Hepatic stellate cell (primary cell): ENCODE results near the gene ARPC5L.
"Not testable (repeated sequence)": the region's sequence is repeated elsewhere in the genome, so short reads cannot be mapped to it uniquely, and the experiment has no call there.

Source experiments
- DNase-seq: peaks from one replicate; pipeline ENCODE4 v3.0.0; 2011; ENCODE audit warnings: low spot score

ARPC5L gene

GRCh38 chr9:124894035-124894740 lies 32.3 kb downstream of the ARPC5L start:
- no peak for DNase-seq

DNA sequence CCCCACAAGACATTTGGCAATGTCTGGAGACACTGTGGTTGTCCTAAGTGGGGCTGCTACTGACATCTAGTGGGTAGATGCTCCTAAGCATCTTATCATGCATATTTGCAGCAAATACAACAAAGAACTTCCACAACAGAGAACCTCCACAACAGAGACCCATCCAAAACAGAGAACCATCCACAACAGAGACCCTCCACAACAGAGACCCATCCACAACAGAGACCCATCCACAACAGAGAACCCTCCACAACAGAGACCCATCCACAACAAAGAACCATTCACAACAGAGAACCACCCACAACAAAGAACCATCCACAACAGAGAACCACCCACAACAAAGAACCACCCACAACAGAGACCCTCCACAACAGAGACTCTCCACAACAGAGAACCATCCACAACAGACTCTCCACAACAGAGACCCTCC lies 32.8 kb downstream of the ARPC5L start:
- peak; percentile 31 for DNase-seq

DNA sequence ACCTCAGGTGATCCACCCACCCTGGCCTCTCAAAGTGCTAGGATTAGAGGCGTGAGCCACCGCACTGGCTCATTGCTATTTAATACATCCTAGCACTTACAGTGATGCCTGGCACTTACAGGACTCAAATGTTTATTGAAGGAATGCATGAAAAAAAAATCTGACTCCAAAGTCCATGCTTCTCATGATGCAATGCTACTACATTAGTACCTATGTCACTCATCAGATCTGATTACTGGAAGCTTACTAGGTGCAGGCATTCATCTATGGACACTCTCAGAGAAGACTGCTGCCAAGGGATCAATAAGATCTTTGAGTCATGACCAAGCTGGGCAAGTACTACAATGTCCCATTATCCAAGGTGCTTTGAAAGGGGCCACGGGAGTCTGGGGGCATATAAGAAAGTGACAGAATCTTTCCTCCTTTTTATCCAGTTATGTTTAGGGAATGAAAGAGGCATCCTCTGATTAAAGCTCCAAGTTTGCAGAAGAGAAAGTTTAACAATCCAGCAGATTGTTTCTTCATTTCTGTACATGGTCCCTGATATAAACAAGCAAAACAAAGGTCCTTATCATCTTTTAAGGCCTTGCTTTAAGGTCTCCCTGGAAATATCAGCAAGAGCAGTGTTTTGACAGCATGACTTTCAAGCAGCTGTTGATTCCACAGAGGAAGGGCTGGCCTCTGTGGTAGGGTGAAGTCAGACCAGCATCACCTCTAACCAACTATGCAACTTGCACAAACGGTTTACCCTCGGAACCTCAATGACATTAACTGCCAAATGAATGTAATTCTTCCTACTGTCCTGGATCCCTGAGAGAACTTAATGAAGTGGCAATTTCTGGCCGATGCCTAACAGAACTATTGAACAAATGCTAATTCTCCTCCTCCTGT lies 35.9 kb downstream of the ARPC5L start:
- no peak for DNase-seq

- DNase-seq, result no peak
These were observed 37.9 kb downstream of the ARPC5L start for GRCh38 chr9:124899845-124900244.

DNA sequence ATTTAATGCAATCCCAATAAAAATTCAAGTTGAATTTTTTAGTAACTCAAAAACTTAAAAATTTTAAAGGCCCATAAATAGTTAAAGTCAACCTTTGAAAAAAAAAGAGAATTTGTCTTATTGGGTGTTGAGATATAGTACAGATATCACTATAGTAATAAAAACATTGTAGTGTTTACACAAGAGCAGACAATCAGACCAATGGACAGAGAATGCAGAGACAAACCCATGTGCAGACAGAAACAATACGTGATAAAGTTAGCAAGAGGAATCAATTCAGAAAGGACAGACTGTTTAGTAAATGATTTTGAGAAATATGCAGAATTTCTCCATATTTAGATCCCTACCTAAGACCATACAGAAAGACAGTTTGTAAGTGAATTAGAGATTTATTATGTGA lies 45.0 kb downstream of the ARPC5L start:
- DNase-seq, result no peak

DNA sequence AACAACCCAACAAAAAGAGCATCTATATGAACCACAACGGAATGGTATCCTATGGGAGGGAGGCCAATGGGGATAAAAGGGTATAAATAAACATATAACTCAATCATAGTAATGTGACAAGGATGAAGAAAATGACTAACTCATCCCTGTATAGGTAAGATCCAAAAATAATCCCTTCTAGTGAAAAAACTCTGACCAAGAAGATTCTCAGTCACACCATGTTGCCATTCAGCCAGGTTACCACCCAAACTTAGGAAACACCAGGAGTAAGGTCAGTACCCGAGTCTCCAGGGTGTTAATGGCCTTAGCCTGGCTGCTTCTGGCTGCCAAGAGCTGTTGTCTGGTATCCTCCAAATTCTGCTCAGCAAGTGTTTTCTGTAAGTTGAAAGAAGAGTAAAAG lies 46.2 kb downstream of the ARPC5L start:
- no peak for DNase-seq

DNA sequence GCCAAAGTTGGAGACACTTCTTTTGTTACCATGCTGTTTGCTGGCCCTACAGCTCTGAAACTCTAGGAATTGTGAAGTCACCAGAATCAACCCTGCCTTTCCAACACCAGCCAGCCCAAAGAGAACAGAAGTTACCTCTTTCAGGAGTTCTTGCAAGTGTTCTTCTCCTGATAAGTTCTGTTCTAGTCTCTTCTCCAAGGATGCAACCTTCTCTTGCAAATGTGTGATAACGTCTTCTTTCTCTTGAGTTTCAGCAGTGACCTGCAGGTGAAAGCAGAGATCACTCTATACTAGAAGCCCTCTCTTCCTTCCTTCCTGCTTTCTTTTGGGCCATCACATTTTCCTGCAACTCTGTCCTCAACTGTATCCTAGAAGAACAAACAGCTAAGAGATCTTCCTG lies 49.8 kb downstream of the ARPC5L start:
- DNase-seq, result no peak

DNA sequence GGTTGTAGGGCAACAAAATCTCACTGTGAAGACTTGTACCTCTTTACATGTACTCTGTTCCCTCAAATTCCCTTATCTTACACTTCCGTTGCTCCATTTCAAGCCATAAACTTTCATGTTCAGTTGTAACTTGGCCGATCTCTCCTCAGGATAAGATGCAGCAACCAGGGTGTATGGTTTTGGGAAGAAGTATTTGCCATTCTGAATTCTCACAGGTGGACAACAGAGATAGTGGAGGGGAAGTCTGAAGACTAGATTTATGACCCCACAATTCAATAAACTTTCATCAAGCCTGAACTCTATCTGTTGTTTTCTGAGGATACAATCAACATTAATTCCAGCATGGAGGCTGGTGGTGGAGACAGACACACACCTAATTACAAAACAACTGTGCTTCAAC lies 51.4 kb downstream of the ARPC5L start:
- DNase-seq, result no peak

DNA sequence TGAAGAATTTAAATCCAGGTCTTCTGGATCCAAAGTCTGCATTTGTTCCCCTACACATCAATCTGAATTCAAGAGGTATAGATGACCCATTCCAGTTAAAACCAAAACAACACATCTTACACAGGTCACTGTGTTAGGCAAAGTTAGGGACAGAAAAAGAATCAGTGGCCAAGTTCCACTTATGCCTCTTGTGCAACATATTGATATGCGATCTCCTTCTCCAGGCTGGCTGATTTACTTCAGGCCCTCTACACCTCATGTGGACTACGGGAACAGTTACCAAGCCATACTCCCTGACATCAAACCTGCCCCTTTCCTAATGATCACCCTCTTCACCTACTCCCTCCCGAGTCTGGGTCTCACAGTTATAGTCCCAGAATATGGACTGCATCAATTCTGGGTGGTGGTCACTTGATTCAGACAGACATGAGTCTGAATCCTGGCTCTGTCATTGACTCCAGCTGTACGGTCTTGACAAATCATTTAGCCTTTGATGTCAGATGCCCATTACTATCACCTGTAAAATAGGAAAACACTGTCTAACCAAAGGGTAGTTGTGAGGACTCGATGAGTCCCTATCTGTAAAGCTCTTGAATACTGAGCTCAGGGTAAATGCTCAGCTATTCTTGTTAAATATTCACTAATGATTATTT lies 52.9 kb downstream of the ARPC5L start:
- DNase-seq, result no peak

- DNase-seq, result not testable (repeated sequence)
These were observed 58.5 kb downstream of the ARPC5L start for GRCh38 chr9:124920394-124920793.
